BE2C (cell line): ENCODE results near the gene SDHD.

ENCODE experiments used
- DNase-seq: peaks from one replicate; pipeline ENCODE4 v3.0.0-alpha.2; 2020
- H3K27me3 ChIP-seq: fragments of 250-450 bp; sonication (Bioruptor Pico); 2 replicates; pipeline ENCODE4 v1.5.1; 2020; ENCODE audit warnings: mild to moderate bottlenecking
- H3K36me3 ChIP-seq: fragments of 250-450 bp; sonication (Bioruptor Pico); 2 replicates; pipeline ENCODE4 v1.5.1; 2020; ENCODE audit warnings: mild to moderate bottlenecking
- H3K4me1 ChIP-seq: fragments of 250-450 bp; sonication (Bioruptor Pico); 2 replicates; pipeline ENCODE4 v1.5.1; 2020
- H3K4me3 ChIP-seq: 2 replicates; pipeline ENCODE4 v1.5.1; 2011; ENCODE audit warnings: low read depth, low read length
- H3K9me3 ChIP-seq: fragments of 250-450 bp; sonication (Bioruptor Pico); 2 replicates; pipeline ENCODE4 v1.5.1; 2020
- CTCF ChIP-seq: IDR thresholded peaks from 2 replicates; pipeline ENCODE4 v1.5.1; 2012; ENCODE audit warnings: mild to moderate bottlenecking, low read depth, low read length

SDHD gene

GRCh38 chr11:112114460-112114859 is 27.8 kb downstream of the SDHD start:
- no peak for TF ChIP-seq CTCF
- Histone ChIP-seq H3K36me3 (no peaks in the 10 kb centered on the region), H3K9me3 (no peaks in the 10 kb centered on the region), H3K4me1 (no peaks in the 10 kb centered on the region), H3K27me3 (no peaks in the 10 kb centered on the region), H3K4me3 (no peak overlapping the region)
- DNase-seq, result no peak

DNA sequence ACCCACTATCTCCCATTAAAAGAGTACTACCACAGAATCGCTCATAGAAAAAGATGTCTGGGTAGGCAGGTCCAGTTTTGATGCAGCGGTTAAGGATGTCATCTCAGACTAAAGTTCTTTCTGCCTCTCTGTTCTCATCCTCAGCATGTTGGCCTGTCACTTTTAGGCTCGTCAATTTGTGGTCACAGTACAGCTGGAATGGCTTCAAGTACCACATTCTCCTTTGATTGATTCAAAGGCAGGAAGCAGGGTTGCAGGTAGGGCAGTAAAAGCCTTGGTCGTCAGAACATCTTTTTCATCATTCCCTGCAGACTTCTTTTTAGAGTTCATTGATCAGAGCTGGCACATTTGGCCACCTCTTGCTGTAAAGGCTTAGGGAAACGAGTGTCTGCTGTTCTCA is 28.7 kb downstream of the SDHD start:
- H3K27me3 ChIP-seq, result no peaks in the 10 kb centered on the region
- H3K9me3 ChIP-seq, result no peaks in the 10 kb centered on the region
- no peak overlapping the region for H3K4me3 ChIP-seq
- H3K36me3 ChIP-seq, result no peaks in the 10 kb centered on the region
- H3K4me1 ChIP-seq, result no peaks in the 10 kb centered on the region
- DNase-seq, result no peak
- no peak for TF ChIP-seq CTCF

DNA sequence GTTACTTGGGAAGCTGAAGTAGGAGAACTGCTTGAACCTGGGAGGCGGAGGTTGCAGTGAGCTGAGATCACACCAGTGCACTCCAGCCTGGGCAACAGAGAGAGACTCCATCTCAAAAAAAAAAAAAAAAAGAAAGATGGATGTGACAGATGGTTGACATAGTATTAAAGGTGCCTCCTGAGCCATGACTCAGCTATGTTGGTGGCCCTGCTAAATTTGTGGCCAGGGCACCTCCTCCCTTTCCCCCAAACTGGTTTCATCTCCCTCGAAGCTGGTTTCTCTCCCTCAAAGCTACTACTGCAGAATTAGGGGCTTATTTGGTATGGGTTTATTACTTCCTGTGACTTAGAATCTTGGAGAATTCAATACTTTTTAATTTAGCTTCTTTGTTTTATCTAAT is 31.5 kb downstream of the SDHD start:
- TF ChIP-seq CTCF, result no peak
- H3K27me3 ChIP-seq, result no peaks in the 10 kb centered on the region
- H3K36me3 ChIP-seq, result no peaks in the 10 kb centered on the region
- H3K4me1 ChIP-seq, result no peaks in the 10 kb centered on the region
- H3K9me3 ChIP-seq, result no peaks in the 10 kb centered on the region
- no peak overlapping the region for H3K4me3 ChIP-seq
- DNase-seq, result no peak

DNA sequence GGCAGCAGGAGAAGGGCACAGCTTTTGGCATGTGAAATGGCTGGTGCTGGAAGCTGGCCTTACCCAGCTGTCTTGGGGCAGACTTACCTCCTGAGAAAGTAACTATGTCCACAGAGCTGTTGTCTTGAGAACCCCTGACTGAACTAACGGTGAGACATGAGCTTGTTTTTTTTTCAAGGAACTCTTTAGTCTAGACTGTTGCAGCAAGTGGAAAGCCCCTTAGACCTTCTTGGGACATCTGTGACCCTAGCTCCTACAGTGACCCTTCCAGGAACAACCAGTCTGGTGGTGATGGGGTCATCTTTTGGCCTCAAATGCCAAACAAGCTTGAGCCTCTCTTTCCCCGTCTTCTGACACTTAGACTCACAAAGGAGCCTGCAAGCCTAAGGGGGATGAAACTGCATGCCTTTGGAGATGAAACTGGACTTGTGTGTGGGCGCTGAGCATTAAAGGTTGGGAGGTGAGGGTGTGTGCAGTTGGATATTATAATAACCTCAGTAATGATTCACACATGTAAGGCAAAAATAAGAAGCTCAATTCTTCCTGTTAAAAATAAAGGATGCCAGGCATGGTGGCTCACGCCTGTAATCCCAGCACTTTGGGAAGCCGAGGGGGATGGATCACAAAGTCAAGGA is 35.4 kb downstream of the SDHD start:
- no peaks in the 10 kb centered on the region for H3K36me3 ChIP-seq
- H3K4me1 ChIP-seq, result no peaks in the 10 kb centered on the region
- no peak for TF ChIP-seq CTCF
- DNase-seq, result no peak
- no peaks in the 10 kb centered on the region for H3K27me3 ChIP-seq
- no peaks in the 10 kb centered on the region for H3K9me3 ChIP-seq
- no peak overlapping the region for H3K4me3 ChIP-seq

DNA sequence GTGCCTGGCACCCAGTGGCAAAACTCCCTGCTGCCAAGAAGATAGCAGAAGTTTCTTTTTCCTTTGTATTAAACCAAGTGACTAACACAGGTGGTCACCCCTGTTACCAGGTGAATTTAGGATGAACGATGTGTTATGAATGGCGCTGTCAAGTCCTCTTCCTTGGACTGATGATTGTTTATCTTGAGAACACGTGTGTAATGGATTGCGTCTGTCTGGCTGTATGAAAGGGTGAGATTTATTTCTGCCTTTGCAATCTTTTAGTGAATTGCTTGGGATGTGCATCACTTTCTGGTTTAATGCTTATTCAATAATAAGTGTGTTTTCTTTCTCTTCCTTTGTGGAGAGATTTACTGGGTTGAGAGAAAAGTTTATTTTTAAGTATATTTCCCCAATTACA is 36.5 kb downstream of the SDHD start:
- Histone ChIP-seq H3K4me1 (no peaks in the 10 kb centered on the region), H3K9me3 (no peaks in the 10 kb centered on the region), H3K36me3 (no peaks in the 10 kb centered on the region), H3K27me3 (no peaks in the 10 kb centered on the region), H3K4me3 (no peak overlapping the region)
- no peak for DNase-seq
- no peak for TF ChIP-seq CTCF

DNA sequence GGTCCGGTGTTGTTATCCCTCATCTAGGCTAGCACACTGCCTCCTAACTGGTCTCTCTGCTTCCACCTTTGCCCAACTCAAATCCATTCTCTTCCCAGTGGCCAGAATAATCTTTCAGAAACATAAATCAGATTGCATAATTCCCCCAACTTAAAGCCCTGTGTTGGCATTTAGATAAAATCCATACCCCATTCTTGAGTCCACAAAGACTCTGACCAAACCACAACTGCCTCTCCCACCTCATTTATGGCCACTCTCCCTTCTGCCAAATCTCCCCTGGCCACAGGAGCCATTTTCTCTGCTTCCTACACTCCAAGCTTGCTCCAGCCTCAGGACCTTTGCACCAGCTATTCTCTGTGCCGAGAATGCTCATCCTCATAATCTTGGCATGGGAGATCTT is 40.4 kb downstream of the SDHD start:
- no peak overlapping the region for H3K4me3 ChIP-seq
- no peaks in the 10 kb centered on the region for H3K27me3 ChIP-seq
- H3K36me3 ChIP-seq, result no peaks in the 10 kb centered on the region
- no peak for DNase-seq
- peaks cover 3% of the 10 kb centered on the region; the same call in 1 of the 2 replicates for H3K4me1 ChIP-seq
- H3K9me3 ChIP-seq, result no peaks in the 10 kb centered on the region
- no peak for TF ChIP-seq CTCF
